Measurements from ENCODE around the gene RGR. TPM values are rescaled to one million over a fixed set of nuclear protein-coding genes. Genes with fewer than 3 reads are reported as not detected.

RGR gene
- total RNA-seq, 2 donors from 2014 or later: not detected

DNA sequence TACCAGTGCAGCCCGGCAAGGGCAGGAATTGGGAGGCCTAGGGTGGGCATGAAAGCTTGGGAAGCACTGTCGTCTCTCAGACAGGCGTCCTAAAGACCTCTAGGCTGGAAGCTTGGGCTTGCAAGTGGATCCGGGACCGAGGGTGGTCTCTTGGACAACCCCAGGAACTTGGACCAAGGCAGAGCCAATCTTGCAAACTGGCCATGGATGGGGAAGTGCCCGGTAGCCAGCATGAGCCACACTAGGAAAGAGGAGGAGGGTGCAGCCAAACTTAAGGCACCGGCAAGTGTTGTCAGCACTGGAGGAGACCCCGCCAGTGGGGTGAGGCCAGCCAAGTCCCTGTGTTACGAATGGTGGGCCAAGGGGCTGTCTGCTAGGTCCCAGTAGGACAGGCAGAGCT lies 28.0 kb upstream of the RGR start:
- Histone ChIP-seq H3K27me3 (no peaks in the 10 kb centered on the region), H3K36me3 (replicated peaks in 1 of 2; ENCODE audit: insufficient read depth in 1 of 2, low read depth in 2 of 2) (no peaks in the 10 kb centered on the region), H3K27ac (no peak overlapping the region), H3K4me3 (no peak overlapping the region), H3K9me3 (no peaks in the 10 kb centered on the region), H3K4me1 (no peaks in the 10 kb centered on the region)
- DNase-seq: no peak
- TF ChIP-seq POLR2A (IDR thresholded peaks at IDR 0.05): no peak
- TF ChIP-seq, protein P1, sequence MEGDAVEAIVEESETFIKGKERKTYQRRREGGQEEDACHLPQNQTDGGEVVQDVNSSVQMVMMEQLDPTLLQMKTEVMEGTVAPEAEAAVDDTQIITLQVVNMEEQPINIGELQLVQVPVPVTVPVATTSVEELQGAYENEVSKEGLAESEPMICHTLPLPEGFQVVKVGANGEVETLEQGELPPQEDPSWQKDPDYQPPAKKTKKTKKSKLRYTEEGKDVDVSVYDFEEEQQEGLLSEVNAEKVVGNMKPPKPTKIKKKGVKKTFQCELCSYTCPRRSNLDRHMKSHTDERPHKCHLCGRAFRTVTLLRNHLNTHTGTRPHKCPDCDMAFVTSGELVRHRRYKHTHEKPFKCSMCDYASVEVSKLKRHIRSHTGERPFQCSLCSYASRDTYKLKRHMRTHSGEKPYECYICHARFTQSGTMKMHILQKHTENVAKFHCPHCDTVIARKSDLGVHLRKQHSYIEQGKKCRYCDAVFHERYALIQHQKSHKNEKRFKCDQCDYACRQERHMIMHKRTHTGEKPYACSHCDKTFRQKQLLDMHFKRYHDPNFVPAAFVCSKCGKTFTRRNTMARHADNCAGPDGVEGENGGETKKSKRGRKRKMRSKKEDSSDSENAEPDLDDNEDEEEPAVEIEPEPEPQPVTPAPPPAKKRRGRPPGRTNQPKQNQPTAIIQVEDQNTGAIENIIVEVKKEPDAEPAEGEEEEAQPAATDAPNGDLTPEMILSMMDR (IDR thresholded peaks at IDR 0.05): no peak
- no peak for ATAC-seq
- 83 to 84% methylated on average over 7 to 9 of the region's 9 CpGs for WGBS, 2 donors
- intact Hi-C loops (cut with DNase I): no loop called here

DNA sequence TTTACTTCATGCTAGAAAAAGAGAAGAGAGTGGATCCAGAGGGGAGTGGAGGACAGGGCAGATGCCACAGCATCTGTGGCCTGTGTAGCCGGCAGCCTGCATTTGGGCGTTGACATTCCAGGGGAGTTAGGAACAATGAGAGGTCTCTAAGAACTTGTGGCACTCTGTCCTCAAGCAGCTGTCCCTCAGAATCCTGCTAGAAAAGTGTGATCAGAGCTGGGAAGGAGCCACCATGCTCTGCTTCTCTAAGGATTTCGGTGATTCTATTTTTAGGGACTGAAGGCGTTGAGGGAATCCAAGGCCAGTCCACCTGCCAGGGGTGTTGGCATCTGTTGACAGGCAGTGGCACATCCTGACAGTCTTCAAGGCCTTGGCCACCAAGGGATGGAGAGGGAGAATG lies 27.1 kb upstream of the RGR start:
- TF ChIP-seq, protein P1 (IDR thresholded peaks at IDR 0.05): no peak
- no peak for TF ChIP-seq POLR2A (IDR thresholded peaks at IDR 0.05)
- Histone ChIP-seq H3K27me3 (no peaks in the 10 kb centered on the region), H3K4me1 (no peaks in the 10 kb centered on the region), H3K27ac (no peak overlapping the region), H3K36me3 (replicated peaks in 1 of 2; ENCODE audit: insufficient read depth in 1 of 2, low read depth in 2 of 2) (no peaks in the 10 kb centered on the region), H3K4me3 (no peak overlapping the region), H3K9me3 (no peaks in the 10 kb centered on the region)
- no peak for DNase-seq
- WGBS, 2 donors: 65 to 76% methylated on average over 4 of the region's 4 CpGs
- ATAC-seq: no peak
- intact Hi-C loops (cut with DNase I): no loop called here

DNA sequence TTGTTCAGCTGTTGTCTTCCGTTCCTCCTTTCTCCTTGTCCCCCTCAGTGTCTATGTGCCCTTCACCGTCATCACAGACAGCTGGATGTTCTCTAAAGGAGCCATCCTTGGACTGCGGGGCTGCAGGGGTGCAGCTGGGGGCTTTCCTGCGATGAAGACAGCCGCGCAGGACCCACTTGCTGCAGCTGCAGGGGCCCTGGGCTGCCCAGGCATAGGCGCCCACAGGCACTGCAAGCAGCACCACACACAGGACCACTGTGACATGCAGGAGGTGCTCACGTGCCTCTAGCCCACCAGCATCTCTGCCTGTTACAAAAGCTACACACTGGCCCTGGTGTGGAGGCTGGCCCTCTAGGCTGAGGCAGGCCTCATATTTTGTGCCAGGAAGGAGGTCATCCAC lies 22.9 kb upstream of the RGR start:
- intact Hi-C loops (cut with DNase I): no loop called here
- H3K36me3 ChIP-seq (replicated peaks in 1 of 2; ENCODE audit: insufficient read depth in 1 of 2, low read depth in 2 of 2): no peaks in the 10 kb centered on the region
- WGBS, 2 donors: 63 to 83% methylated on average over 1 to 7 of the region's 8 CpGs
- TF ChIP-seq, protein P1 (IDR thresholded peaks at IDR 0.05): no peak
- no peak for TF ChIP-seq POLR2A (IDR thresholded peaks at IDR 0.05)
- H3K27ac ChIP-seq: no peak overlapping the region
- no peaks in the 10 kb centered on the region for H3K9me3 ChIP-seq
- H3K4me1 ChIP-seq: no peaks in the 10 kb centered on the region
- H3K4me3 ChIP-seq: no peak overlapping the region
- DNase-seq: no peak
- ATAC-seq: no peak
- no peaks in the 10 kb centered on the region for H3K27me3 ChIP-seq

DNA sequence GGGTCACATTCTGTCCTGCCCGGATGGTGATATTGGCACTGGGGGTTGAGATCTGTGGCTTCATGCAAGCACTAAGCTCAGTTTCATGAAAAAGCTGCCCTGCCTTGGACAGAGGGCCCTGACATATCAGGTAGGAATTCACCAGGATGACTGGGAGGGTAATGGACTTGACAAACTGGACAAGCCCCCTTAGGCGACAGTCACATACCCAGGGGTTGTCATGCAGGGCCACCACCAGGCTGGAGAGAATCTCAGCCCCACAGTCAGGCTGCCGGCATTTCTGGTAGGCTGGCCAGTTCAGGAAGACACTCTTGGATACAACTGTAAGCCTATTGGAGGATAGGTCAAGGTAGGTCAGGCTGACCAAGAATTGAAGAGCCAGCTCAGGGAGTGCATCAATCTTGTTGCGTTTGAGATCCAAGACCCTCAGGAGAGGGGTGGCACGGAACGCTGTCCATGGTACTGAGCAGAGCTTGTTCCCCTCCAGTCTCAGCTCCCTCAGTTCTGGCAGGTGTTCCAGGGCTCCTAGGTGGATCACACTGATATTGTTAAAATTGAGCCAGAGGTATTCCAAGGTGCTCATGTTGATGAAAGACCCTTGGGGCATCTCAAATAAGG lies 20.3 kb upstream of the RGR start:
- DNase-seq: no peak
- no peak overlapping the region for H3K4me3 ChIP-seq

More for the DNA sequence above, 20.3 kb upstream of the RGR start:
- TF ChIP-seq, protein P1 (IDR thresholded peaks at IDR 0.05): no peak
- no peak for TF ChIP-seq POLR2A (IDR thresholded peaks at IDR 0.05)
- WGBS, 2 donors: 28 to 43% methylated on average over 6 of the region's 6 CpGs
- no peaks in the 10 kb centered on the region for H3K36me3 ChIP-seq (replicated peaks in 1 of 2; ENCODE audit: insufficient read depth in 1 of 2, low read depth in 2 of 2)
- intact Hi-C loops (cut with DNase I): no loop called here
- no peaks in the 10 kb centered on the region for H3K27me3 ChIP-seq
- H3K27ac ChIP-seq: no peak overlapping the region
- no peak for ATAC-seq
- H3K9me3 ChIP-seq: no peaks in the 10 kb centered on the region
- H3K4me1 ChIP-seq: no peaks in the 10 kb centered on the region

Measured in body of pancreas (tissue), 4 donors.